Activated naive CD8-positive, alpha-beta T cell treated with anti-CD3 and anti-CD28 coated beads, Interleukin-2, amount 50 U/mL, for 16 hours (primary cell): ENCODE results near the gene ZNF608.

Experiments used
- DNase-seq: peaks from one replicate; pipeline ENCODE4 v3.0.0-alpha.2; 2020; ENCODE audit warnings: low read depth, low spot score

The ZNF608 gene

GRCh38 chr5:124745928-124746915, at the start of gene ZNF608:
Gene ZNF608, minus strand, starts transcription at chr5:124746639. Its CDS starts 1,650 bp downstream, at chr5:124744989.
- DNase-seq, result no peak

GRCh38 chr5:124795829-124796228, 49.4 kb upstream of the ZNF608 start:
- no peak for DNase-seq

- no peak for DNase-seq
Measured at GRCh38 chr5:124790895-124791732, 44.7 kb upstream of the ZNF608 start.

GRCh38 chr5:124790301-124790894, 44.0 kb upstream of the ZNF608 start:
- no peak for DNase-seq

GRCh38 chr5:124789104-124789605, 42.7 kb upstream of the ZNF608 start:
- DNase-seq, result no peak

GRCh38 chr5:124783794-124784193, 37.4 kb upstream of the ZNF608 start:
- no peak for DNase-seq

GRCh38 chr5:124783285-124783684, 36.8 kb upstream of the ZNF608 start:
- DNase-seq, result no peak

GRCh38 chr5:124782262-124782661, 35.8 kb upstream of the ZNF608 start:
- DNase-seq, result no peak

GRCh38 chr5:124780011-124780410, 33.6 kb upstream of the ZNF608 start:
- no peak for DNase-seq

- no peak for DNase-seq
Measured at GRCh38 chr5:124773315-124774311, 27.2 kb upstream of the ZNF608 start.

GRCh38 chr5:124772457-124773200, 26.2 kb upstream of the ZNF608 start:
- DNase-seq, result no peak

- no peak for DNase-seq
Measured at GRCh38 chr5:124771761-124772160, 25.3 kb upstream of the ZNF608 start.

- DNase-seq, result no peak
Measured at GRCh38 chr5:124764992-124765611, 18.7 kb upstream of the ZNF608 start.

- no peak for DNase-seq
Measured at GRCh38 chr5:124764585-124764984, 18.1 kb upstream of the ZNF608 start.

- DNase-seq, result no peak
Measured at GRCh38 chr5:124761010-124761409, 14.6 kb upstream of the ZNF608 start.

- no peak for DNase-seq
Measured at GRCh38 chr5:124760608-124761007, 14.2 kb upstream of the ZNF608 start.

- DNase-seq, result no peak
Measured at GRCh38 chr5:124755565-124755964, 9.1 kb upstream of the ZNF608 start.

GRCh38 chr5:124755041-124755440, 8.6 kb upstream of the ZNF608 start:
- DNase-seq, result no peak

- DNase-seq, result no peak
Measured at GRCh38 chr5:124754206-124754927, 7.9 kb upstream of the ZNF608 start.
